Renal pelvis (tissue), 4 donors: Measurements from ENCODE around the gene FGF5. TPM values are rescaled to one million over a fixed set of nuclear protein-coding genes. Genes with fewer than 3 reads are reported as not detected.
"Not testable (repeated sequence)": the region's sequence is repeated elsewhere in the genome, so short reads cannot be mapped to it uniquely, and the experiment has no call there.

Experiments used
- DNase-seq: peaks from one replicate; pipeline ENCODE4 v3.0.0-alpha.2; 2013
- polyA plus RNA-seq, 3 donors: library from polyadenylated mRNA; unstranded; fragments of 120-200 nt; gene quantifications; one replicate each; pipeline ENCODE4 v1.2.1, GENCODE V29; 2013; ENCODE audit not compliant: insufficient read length in 3 of 3

Gene FGF5
- polyA plus RNA-seq, 3 donors: 0.01 to 0.09 TPM; not detected in 1

GRCh38 chr4:80253510-80253909, 13.0 kb upstream of the FGF5 start:
- no peak for DNase-seq

GRCh38 chr4:80254114-80254513, 12.3 kb upstream of the FGF5 start:
- DNase-seq: no peak

GRCh38 chr4:80255329-80256095, 11.0 kb upstream of the FGF5 start:
- DNase-seq: no peak

DNA sequence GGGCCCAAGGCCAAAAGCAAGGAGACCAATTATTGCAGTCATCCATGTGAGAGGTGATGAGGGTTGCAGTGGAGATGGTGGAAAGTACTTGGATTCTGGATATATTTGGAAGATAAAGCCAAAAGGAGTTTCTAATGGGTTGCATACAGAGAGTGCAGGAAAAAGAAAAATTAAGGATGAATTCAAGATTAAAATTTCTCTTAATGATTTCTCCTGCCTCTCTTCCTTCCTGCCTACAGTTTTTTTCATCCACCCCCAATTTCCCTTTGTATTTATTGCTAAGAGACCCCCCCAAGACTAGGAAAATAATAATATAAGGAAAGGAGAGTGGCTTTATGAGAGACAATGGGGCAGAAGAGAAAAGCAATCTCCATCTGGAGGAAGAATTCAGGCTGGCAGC, 8.6 kb upstream of the FGF5 start:
- no peak for DNase-seq

DNA sequence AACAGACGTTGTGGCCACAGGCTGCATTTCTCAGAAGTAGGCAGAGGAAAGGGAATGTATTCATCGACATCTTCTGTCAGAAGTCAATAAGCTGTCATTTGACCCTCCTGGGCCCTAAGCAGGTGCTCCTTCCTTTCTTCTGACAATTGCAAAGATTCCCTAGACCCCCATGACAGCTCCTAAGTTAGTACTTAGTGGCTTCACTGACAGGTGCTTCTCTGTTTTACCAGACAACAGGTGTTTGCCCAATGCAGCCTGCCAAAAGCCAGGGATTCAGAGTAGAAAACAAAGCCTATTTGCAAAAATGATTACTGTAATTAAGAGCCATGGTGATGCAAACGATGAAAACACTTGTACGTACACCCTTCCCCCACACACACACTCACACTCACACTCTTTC, 7.5 kb upstream of the FGF5 start:
- DNase-seq: no peak

- no peak for DNase-seq
Observed at GRCh38 chr4:80259817-80260216, 6.6 kb upstream of the FGF5 start.

GRCh38 chr4:80261989-80262600, 4.4 kb upstream of the FGF5 start:
- DNase-seq: no peak

DNA sequence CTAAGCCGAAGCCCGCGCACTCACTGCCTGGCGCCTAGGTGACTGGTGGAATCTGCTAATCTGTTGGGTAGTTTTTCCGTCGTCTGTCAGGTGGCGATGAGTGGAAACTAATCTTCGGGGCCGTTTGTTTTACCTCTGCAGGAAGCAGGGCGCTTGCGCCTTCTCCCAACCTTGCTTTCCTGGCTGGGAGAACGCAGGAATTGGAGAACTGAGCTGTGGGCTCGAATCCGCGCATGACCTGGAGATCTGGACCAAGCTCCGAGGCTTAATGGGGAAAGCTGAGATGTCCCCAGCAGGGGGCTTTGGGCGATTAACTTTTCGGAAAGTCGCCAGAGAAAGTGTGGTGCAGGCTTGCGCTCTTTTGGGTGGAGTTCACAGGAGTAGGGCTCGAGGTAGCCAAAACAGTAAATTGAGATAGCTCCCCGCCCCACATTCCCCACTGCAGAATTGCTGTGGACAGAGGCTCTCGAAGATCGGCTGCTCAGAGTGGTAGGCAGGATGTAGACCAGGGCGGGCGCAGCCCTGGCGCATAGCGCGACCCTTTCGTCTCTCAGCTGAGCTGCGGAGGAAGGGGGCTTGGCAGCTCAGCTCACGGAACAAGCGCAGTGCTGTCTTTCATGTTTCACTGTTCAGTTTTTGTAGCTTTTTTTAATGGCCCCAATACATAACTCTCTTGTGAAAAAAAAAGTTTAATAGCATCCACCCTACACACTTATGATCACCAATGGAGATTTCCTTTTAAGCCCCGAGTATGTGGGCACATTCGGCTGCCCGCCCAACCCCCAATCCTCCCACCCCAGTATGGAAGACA, 2.7 kb upstream of the FGF5 start:
- DNase-seq: no peak

- DNase-seq: no peak
Observed at GRCh38 chr4:80264352-80264647, 2.2 kb upstream of the FGF5 start.

- DNase-seq: no peak
Observed at GRCh38 chr4:80264825-80265224, 1.6 kb upstream of the FGF5 start.

DNA sequence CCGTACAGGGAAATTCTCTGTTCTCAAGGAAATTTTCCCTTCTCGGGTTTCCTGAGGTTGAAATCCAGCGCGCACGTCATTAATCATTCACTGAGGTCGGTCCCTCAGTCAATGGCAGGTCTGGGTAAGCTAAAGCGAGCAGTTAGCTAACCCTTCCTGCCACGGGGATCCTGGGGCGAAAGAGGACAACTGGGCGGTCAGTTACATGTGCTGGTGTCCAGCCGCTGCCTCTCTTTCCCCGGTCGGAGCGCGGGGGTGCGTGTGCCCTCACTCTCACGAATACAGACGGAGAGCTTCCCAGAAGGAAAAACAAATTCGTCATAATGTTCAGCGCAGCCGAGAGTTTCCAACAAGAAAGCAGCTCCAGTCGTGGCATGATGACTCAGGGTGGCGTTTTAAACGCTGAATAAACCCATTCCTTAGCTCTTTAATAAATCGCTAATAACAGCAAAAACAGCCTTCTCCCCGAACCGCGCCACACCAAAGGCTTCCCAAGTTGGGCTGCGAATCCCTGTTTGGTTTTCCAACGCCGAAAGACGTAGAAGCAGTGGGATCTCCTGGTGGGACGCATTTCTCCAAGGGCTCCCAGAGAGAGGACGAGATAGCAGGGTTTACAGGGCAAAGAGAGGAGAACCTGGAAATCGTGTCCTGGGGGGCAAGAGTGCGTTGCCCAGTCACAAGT, 752 bp upstream of the FGF5 start:
- peak; percentile 66 for DNase-seq

GRCh38 chr4:80266902-80267380, 477 bp downstream of the FGF5 start:
- no peak for DNase-seq

DNA sequence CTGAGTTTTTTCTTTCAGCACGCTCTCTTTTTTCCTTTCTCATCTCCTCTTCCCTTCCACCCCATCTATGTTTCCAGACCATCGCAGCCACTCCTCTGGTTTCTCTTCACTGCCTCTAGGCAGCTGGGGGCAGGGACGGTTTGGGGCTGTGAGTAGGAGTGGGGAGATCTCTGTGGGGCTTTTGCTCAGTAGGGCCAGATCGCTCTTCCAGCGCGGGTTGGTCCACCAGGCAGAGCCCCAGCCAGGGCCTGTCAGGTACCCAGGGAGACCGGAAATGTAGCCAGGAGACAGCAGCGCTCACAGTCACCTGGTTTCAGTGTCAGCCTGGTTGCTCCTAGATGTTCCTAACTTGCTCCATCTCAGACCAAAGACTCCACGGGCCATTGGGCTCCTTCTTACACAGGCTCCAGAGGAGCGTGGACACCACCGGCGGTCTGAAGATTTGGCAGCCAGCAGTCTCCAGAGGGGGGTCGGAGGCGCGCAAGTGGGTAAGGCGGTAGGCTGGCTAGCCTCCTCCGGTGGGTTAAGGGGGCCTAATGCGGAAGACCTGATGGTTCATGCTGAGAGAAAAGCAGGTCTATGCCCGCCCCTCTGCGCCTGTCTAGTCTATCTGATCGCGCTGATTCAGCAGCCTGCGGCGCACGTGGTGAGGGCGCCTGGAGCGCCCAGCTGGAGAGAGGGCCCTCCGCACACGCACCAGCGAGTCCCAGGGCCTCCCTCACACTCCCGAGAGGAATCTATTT, 1.8 kb downstream of the FGF5 start:
- DNase-seq: no peak

GRCh38 chr4:80268936-80269335, 2.5 kb downstream of the FGF5 start:
- no peak for DNase-seq

DNA sequence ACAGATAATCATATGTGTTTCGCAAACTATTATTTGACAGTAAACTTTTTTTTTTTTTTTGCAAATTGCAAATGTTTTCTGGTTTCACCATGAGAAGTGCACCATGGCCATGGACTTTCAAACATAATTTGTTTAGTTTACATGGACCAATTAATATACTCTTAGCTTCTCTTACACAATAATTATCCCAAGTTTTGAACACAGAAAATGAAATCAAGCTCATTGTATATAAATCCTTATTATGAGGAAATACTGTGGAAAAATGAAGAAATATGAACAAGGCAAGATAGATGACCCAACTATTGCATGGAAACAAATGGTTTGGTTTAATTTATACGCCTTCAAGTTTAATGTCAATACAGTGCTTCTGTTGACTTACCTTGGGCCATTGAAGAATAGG, 3.9 kb downstream of the FGF5 start:
- DNase-seq: no peak

DNA sequence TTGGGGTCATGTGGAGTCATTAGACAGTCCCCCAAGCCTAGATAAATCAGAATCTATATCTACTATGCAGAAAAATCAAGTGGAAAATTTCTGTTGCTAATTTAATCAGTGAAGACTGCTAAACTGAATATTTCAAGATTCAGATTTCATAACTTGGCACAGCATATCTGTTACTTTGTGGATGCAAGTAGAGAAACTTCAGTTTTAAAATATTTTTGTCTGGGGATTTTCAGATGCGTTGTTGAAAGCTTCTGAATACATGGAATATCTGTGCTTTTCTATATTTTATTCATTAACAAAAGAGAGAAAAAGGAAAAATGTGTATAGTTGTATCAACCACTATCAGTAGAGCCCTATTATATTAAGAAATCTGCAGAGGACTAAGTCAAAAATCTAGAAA, 4.4 kb downstream of the FGF5 start:
- DNase-seq: no peak

GRCh38 chr4:80271801-80272200, 5.3 kb downstream of the FGF5 start:
- DNase-seq: no peak

- DNase-seq: no peak
Observed at GRCh38 chr4:80276931-80277330, 10.5 kb downstream of the FGF5 start.

GRCh38 chr4:80279751-80280150, 13.3 kb downstream of the FGF5 start:
- DNase-seq: no peak

GRCh38 chr4:80286451-80286850, 20.0 kb downstream of the FGF5 start:
- no peak for DNase-seq

- DNase-seq: not testable (repeated sequence)
Observed at GRCh38 chr4:80290665-80291064, 24.2 kb downstream of the FGF5 start.

- DNase-seq: no peak
Observed at GRCh38 chr4:80294206-80294605, 27.7 kb downstream of the FGF5 start.
